Left lung (tissue), 10 donors: ENCODE results near the gene PTRH1. TPM values are rescaled to one million over a fixed set of nuclear protein-coding genes. Genes with fewer than 3 reads are reported as not detected.

Experiments used
- ATAC-seq: fragments of 200-7000 bp; cut with Tn5 transposase; one replicate; pipeline ENCODE4 v1.9.1; 2020; ENCODE audit warnings: moderate library complexity
- DNase-seq, 4 donors: peaks; one replicate each; pipeline ENCODE4 v3.0.0-alpha.2; 2013 to 2020
- H3K27ac ChIP-seq, 2 donors: fragments of 200-600 bp; sonication (generic) in 1 of 2; one replicate each; pipeline versions ENCODE4 v1.5.0 to v1.8.0; 2020 to 2021
- H3K27me3 ChIP-seq, 2 donors: fragments of 200-600 bp; sonication (generic) in 1 of 2; one replicate each; pipeline versions ENCODE4 v1.5.0 to v1.8.0; 2020 to 2021
- H3K36me3 ChIP-seq, 2 donors: fragments of 200-600 bp; sonication (generic) in 1 of 2; one replicate each; pipeline versions ENCODE4 v1.5.0 to v1.8.0; 2020 to 2021
- H3K4me1 ChIP-seq, 2 donors: fragments of 200-600 bp; one replicate each; pipeline ENCODE4 v1.8.0; 2021
- H3K4me3 ChIP-seq, 2 donors: fragments of 200-600 bp; sonication (generic) in 1 of 2; one replicate each; pipeline versions ENCODE4 v1.5.0 to v1.8.0; 2020 to 2021; ENCODE audit warnings: mild to moderate bottlenecking in 1 of 2
- H3K9me3 ChIP-seq, 2 donors: fragments of 200-600 bp; sonication (generic) in 1 of 2; one replicate each; pipeline versions ENCODE4 v1.5.0 to v1.8.0; 2020 to 2021
- CTCF ChIP-seq, 2 donors: fragments of 200-600 bp; sonication (generic) in 1 of 2; IDR thresholded peaks; one replicate each; pipeline versions ENCODE4 v1.5.0 to v1.8.0; 2021; ENCODE audit warnings: antibody characterized with exemption in 2 of 2
- intact Hi-C, 2 donors: fragments of 100-400 bp; cut with DNase I; formaldehyde crosslinking; loops; one replicate each; pipeline versions ENCODE4 v1.11.2 to v1.14.2; 2022
- polyA plus RNA-seq, 6 donors: library from polyadenylated mRNA; unstranded; fragments of 120-200 nt; gene quantifications; one replicate each; pipeline ENCODE4 v1.2.1, GENCODE V29; 2013; ENCODE audit not compliant: insufficient read length in 6 of 6
- total RNA-seq, 2 donors: library from RNA; stranded (reverse); fragmentation: NEBNext Ultra II Directional; extraction: Animal tissue kit (Norgen Biotek cat#: 25700); gene quantifications; one replicate each; pipeline ENCODE4 v1.2.1, GENCODE V29; 2021
- donor health status: DM: no; HTN: yes; CAD: no.
- donor health status: DM: no; HTN: no; CAD: no.

The PTRH1 gene
- total and polyA plus RNA-seq, 8 donors: 3.6 to 20.2 (median 6.8) TPM

GRCh38 chr9:127679506-127679905, 36.0 kb downstream of the PTRH1 start:
- intact Hi-C loops: no loop called here

GRCh38 chr9:127676638-127677037, 38.8 kb downstream of the PTRH1 start:
- no peaks in the 10 kb centered on the region for H3K27me3 ChIP-seq
- ATAC-seq: no peak
- peaks cover 0 to 76% of the 10 kb centered on the region in 2 donors for H3K36me3 ChIP-seq
- no peak for DNase-seq
- no peaks in the 10 kb centered on the region for H3K4me1 ChIP-seq
- TF ChIP-seq CTCF (IDR thresholded peaks at IDR 0.05): no peak
- H3K27ac ChIP-seq: no peak overlapping the region
- H3K9me3 ChIP-seq: no peaks in the 10 kb centered on the region
- intact Hi-C loops: no loop called here
- H3K4me3 ChIP-seq: no peak overlapping the region

More at GRCh38 chr9:127679506-127679905, 36.0 kb downstream of the PTRH1 start:
- H3K36me3 ChIP-seq: peaks cover 0 to 77% of the 10 kb centered on the region in 2 donors
- H3K4me3 ChIP-seq: no peak overlapping the region
- H3K4me1 ChIP-seq: no peaks in the 10 kb centered on the region
- no peaks in the 10 kb centered on the region for H3K9me3 ChIP-seq
- DNase-seq: no peak
- TF ChIP-seq CTCF (IDR thresholded peaks at IDR 0.05): no peak
- no peaks in the 10 kb centered on the region for H3K27me3 ChIP-seq
- no peak overlapping the region for H3K27ac ChIP-seq
- no peak for ATAC-seq

GRCh38 chr9:127673234-127673633, 42.2 kb downstream of the PTRH1 start:
- H3K27ac ChIP-seq: no peak overlapping the region
- no peak overlapping the region for H3K4me3 ChIP-seq
- H3K36me3 ChIP-seq: peaks cover 0 to 60% of the 10 kb centered on the region in 2 donors
- H3K9me3 ChIP-seq: no peaks in the 10 kb centered on the region
- no peaks in the 10 kb centered on the region for H3K27me3 ChIP-seq
- no peak for TF ChIP-seq CTCF (IDR thresholded peaks at IDR 0.05)
- DNase-seq: no peak
- H3K4me1 ChIP-seq: no peaks in the 10 kb centered on the region
- intact Hi-C loops: no loop called here
- ATAC-seq: no peak

GRCh38 chr9:127667906-127668305, 47.6 kb downstream of the PTRH1 start:
- no peak for ATAC-seq
- no peak overlapping the region for H3K27ac ChIP-seq
- H3K4me1 ChIP-seq: no peaks in the 10 kb centered on the region
- no peak for TF ChIP-seq CTCF (IDR thresholded peaks at IDR 0.05)
- no peaks in the 10 kb centered on the region for H3K27me3 ChIP-seq
- no peak for DNase-seq
- H3K4me3 ChIP-seq: no peak overlapping the region
- intact Hi-C loops: no loop called here
- peaks cover 0 to 70% of the 10 kb centered on the region in 2 donors for H3K36me3 ChIP-seq
- H3K9me3 ChIP-seq: no peaks in the 10 kb centered on the region

- intact Hi-C loops: no loop called here
- ATAC-seq (no peak), DNase-seq (no peak)
- Histone ChIP-seq H3K27me3 (no peaks in the 10 kb centered on the region), H3K9me3 (no peaks in the 10 kb centered on the region), H3K27ac (no peak overlapping the region), H3K4me3 (no peak overlapping the region), H3K4me1 (no peaks in the 10 kb centered on the region), H3K36me3 (peaks cover 0 to 69% of the 10 kb centered on the region in 2 donors)
- TF ChIP-seq CTCF (IDR thresholded peaks at IDR 0.05): no peak
Observed at GRCh38 chr9:127667127-127667844, 48.2 kb downstream of the PTRH1 start.
